Neural crest cell (in vitro differentiated cells): ENCODE results near the gene CDKN2A. TPM values are rescaled to one million over a fixed set of nuclear protein-coding genes. Genes with fewer than 3 reads are reported as not detected.

ENCODE experiments used
- DNase-seq: peaks from one replicate; pipeline ENCODE4 v3.0.0; 2021; ENCODE audit warnings: low read depth, mixed read lengths, low spot score
- H3K27ac Mint-ChIP-seq: one replicate; pipeline ENCODE4 v1.8.0; 2021; ENCODE audit warnings: mild to moderate bottlenecking, mixed read lengths; ENCODE audit not compliant: unreplicated experiment
- H3K27me3 Mint-ChIP-seq: 2 replicates; pipeline ENCODE4 v1.8.0; 2021; ENCODE audit warnings: low read depth, mild to moderate bottlenecking, mixed read lengths
- H3K36me3 Mint-ChIP-seq: 2 replicates; pipeline ENCODE4 v1.8.0; 2021; ENCODE audit warnings: low read depth, mild to moderate bottlenecking, mixed read lengths
- H3K4me1 Mint-ChIP-seq: 2 replicates; pipeline ENCODE4 v1.8.0; 2021; ENCODE audit warnings: mixed read lengths
- H3K4me3 Mint-ChIP-seq: one replicate; pipeline ENCODE4 v1.8.0; 2021; ENCODE audit warnings: mild to moderate bottlenecking, mixed read lengths
- H3K9me3 Mint-ChIP-seq: 2 replicates; pipeline ENCODE4 v1.8.0; 2021; ENCODE audit warnings: mixed read lengths
- CTCF ChIP-seq: fragments of 200-600 bp; sonication (generic); conservative IDR thresholded peaks from 2 replicates; pipeline ENCODE4 v1.5.0; 2021; ENCODE audit warnings: antibody characterized with exemption, mild to moderate bottlenecking
- total RNA-seq: library from RNA; stranded (reverse); gene quantifications from 2 replicates; pipeline ENCODE4 v1.2.1, GENCODE V29; 2021

Gene CDKN2A
- total RNA-seq, 1 donor from 2014 or later, result 0.68 TPM

- H3K27ac Mint-ChIP-seq, result no peak overlapping the region
- peaks cover 3% of the 10 kb centered on the region for H3K9me3 Mint-ChIP-seq
- H3K4me3 Mint-ChIP-seq, result no peak overlapping the region
- TF ChIP-seq CTCF, result no peak
- H3K4me1 Mint-ChIP-seq, result no peaks in the 10 kb centered on the region
- no peak for DNase-seq
- H3K36me3 Mint-ChIP-seq, result no peaks in the 10 kb centered on the region
- peaks cover 4% of the 10 kb centered on the region for H3K27me3 Mint-ChIP-seq
These were observed 48.6 kb downstream of the CDKN2A start for GRCh38 chr9:21945606-21946005.

- Mint-ChIP-seq H3K9me3 (peaks cover 3% of the 10 kb centered on the region), H3K36me3 (no peaks in the 10 kb centered on the region)
- no peak for TF ChIP-seq CTCF
These were observed 50.7 kb downstream of the CDKN2A start for GRCh38 chr9:21943464-21943863.

GRCh38 chr9:21941337-21941995 lies 52.7 kb downstream of the CDKN2A start:
- no peaks in the 10 kb centered on the region for H3K36me3 Mint-ChIP-seq
- H3K9me3 Mint-ChIP-seq, result peaks cover 3% of the 10 kb centered on the region
- H3K4me3 Mint-ChIP-seq, result no peak overlapping the region
- TF ChIP-seq CTCF, result no peak
- no peaks in the 10 kb centered on the region for H3K27me3 Mint-ChIP-seq
- H3K27ac Mint-ChIP-seq, result no peak overlapping the region
- DNase-seq, result no peak
- no peaks in the 10 kb centered on the region for H3K4me1 Mint-ChIP-seq

More at GRCh38 chr9:21943464-21943863, 50.7 kb downstream of the CDKN2A start:
- H3K27me3 Mint-ChIP-seq, result peaks cover 2% of the 10 kb centered on the region
- DNase-seq, result no peak
- no peak overlapping the region for H3K27ac Mint-ChIP-seq
- no peaks in the 10 kb centered on the region for H3K4me1 Mint-ChIP-seq
- no peak overlapping the region for H3K4me3 Mint-ChIP-seq

- no peak for TF ChIP-seq CTCF
- DNase-seq, result no peak
- H3K36me3 Mint-ChIP-seq, result peaks cover 6% of the 10 kb centered on the region
- no peaks in the 10 kb centered on the region for H3K4me1 Mint-ChIP-seq
- H3K27me3 Mint-ChIP-seq, result no peaks in the 10 kb centered on the region
- no peak overlapping the region for H3K4me3 Mint-ChIP-seq
- H3K9me3 Mint-ChIP-seq, result no peaks in the 10 kb centered on the region
- H3K27ac Mint-ChIP-seq, result no peak overlapping the region
These were observed 58.0 kb downstream of the CDKN2A start for GRCh38 chr9:21936161-21936560.

- no peak for DNase-seq
- no peak for TF ChIP-seq CTCF
- H3K9me3 Mint-ChIP-seq, result no peaks in the 10 kb centered on the region
- no peak overlapping the region for H3K27ac Mint-ChIP-seq
- H3K4me1 Mint-ChIP-seq, result no peaks in the 10 kb centered on the region
- no peaks in the 10 kb centered on the region for H3K27me3 Mint-ChIP-seq
- no peak overlapping the region for H3K4me3 Mint-ChIP-seq
- peaks cover 9% of the 10 kb centered on the region for H3K36me3 Mint-ChIP-seq
These were observed 58.6 kb downstream of the CDKN2A start for GRCh38 chr9:21935631-21936030.
